ENCODE data around the gene TRPM3. TPM values are rescaled to one million over a fixed set of nuclear protein-coding genes. Genes with fewer than 3 reads are reported as not detected.

TRPM3 gene
- total RNA-seq, 1 experiment from 2014 or later = not detected

DNA sequence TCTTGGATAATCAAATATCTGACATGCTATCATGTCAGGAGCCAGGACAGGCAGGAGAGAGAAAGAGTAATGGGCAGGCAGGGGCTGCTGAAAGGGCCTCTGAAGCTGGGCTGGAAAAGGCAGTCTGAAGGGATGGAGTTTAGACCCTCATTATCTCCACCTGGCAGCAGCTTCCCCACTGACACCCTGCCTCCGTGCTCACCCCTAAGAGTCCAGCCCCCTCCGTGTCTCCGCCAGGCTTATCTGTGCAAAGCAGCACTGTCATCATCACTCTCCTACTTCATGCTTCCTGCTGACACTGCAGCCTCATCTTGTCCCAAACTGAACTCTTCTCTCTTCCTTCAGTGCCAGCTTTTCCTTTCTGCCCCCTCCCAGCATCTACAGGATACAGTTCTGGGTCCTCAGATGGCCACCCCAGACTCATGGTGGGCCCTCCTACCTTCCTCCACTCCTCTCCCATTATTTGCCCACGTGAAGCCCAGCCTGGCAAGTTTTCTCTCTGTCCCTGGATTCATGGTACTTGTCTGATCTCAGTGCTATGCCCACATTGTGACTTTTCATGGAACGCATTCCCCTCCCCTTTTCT, 636.1 kb downstream of the TRPM3 start:
- no peak overlapping the region for H3K4me3 Mint-ChIP-seq (ENCODE audit: unreplicated experiment)
- CTCF ChIA-PET = no interaction called here
- intact Hi-C loops (cut with micrococcal nuclease; ENCODE audit: unreplicated experiment) = no loop called here

DNA sequence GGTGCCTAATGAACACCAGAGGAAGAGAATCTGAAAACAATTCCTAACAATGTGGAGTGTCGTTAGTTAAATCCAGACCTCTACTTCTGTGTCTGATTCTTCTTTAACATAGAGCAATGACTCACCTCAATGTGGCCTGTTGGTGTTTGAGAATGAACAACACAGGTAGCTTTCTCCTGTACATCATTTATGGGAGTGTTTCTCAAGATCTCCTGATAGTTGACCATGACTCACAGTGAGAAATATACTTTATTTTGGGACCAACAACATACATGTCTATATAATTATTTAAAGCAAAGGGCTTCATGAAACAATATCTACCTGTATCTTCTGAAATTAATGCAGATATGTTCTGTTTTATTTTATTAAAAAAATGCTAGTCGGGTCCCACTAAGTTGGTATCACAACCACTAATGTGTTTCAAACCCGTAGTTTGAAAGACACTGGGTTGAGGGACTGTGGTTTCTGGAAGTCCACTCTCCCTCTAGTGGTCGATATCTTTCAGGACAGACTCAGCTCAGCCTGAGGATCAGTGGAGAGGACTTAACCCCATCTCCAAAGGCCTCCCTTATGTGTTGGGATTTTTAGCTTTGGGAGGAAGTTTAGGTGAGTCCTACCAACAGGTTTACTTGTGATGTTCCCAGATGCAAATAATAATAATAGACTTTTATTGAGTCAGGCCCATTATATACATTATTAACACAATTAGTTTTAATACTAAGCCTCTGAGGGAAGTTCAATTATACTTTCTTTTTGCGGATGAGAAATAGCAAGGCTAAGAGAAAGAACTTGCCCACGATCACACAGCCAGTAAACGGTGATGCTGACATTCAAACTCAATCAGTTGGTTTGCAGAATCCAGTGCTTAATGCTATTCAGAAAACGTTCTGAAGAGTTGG, 636.9 kb downstream of the TRPM3 start:
- no peaks in the 10 kb centered on the region for H3K27me3 ChIP-seq (replicated peaks; ENCODE audit: control insufficient read depth, insufficient read depth, low read length)
- H3K27me3 Mint-ChIP-seq (ENCODE audit: insufficient read depth, unreplicated experiment) = no peaks in the 10 kb centered on the region
- H3K4me3 ChIP-seq (ENCODE audit: low read depth, low read length) = no peak overlapping the region
- H3K4me3 Mint-ChIP-seq (ENCODE audit: unreplicated experiment) = no peak overlapping the region
- H3K36me3 ChIP-seq (ENCODE audit: control insufficient read depth, insufficient read depth, low read length) = no peaks in the 10 kb centered on the region
- no peaks in the 10 kb centered on the region for H3K36me3 Mint-ChIP-seq (ENCODE audit: insufficient read depth, unreplicated experiment)
- no peaks in the 10 kb centered on the region for H3K4me1 ChIP-seq
- no peaks in the 10 kb centered on the region for H3K4me1 Mint-ChIP-seq (ENCODE audit: low read depth, unreplicated experiment)
- no peaks in the 10 kb centered on the region for H3K9me3 ChIP-seq
- no peak overlapping the region for H3K27ac Mint-ChIP-seq (ENCODE audit: unreplicated experiment)
- TF ChIP-seq, protein P1, sequence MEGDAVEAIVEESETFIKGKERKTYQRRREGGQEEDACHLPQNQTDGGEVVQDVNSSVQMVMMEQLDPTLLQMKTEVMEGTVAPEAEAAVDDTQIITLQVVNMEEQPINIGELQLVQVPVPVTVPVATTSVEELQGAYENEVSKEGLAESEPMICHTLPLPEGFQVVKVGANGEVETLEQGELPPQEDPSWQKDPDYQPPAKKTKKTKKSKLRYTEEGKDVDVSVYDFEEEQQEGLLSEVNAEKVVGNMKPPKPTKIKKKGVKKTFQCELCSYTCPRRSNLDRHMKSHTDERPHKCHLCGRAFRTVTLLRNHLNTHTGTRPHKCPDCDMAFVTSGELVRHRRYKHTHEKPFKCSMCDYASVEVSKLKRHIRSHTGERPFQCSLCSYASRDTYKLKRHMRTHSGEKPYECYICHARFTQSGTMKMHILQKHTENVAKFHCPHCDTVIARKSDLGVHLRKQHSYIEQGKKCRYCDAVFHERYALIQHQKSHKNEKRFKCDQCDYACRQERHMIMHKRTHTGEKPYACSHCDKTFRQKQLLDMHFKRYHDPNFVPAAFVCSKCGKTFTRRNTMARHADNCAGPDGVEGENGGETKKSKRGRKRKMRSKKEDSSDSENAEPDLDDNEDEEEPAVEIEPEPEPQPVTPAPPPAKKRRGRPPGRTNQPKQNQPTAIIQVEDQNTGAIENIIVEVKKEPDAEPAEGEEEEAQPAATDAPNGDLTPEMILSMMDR (IDR thresholded peaks at IDR 0.05; ENCODE audit: insufficient read depth in 1 of 2, low read depth in 1 of 2, low read length in 1 of 2, severe bottlenecking in 1 of 2, unreplicated experiment in 1 of 2) = peak in 1 of 2 experiments; percentile 38
- no TSS peak for BruUV-seq (replicated peaks)
- peak; percentile 3 to 27 for DNase-seq
- POLR2A ChIA-PET = interaction anchor here (0.6 kb wide), 1 partner anchor 64 kb away, joined by 4 read pairs; no protein-coding TSS in a partner anchor
- CTCF ChIA-PET = interaction anchor here (1.0 kb wide), 1 partner anchor 118 kb away, joined by 3 read pairs; no protein-coding TSS in a partner anchor
- no peaks in the 10 kb centered on the region for H3K9me3 Mint-ChIP-seq (ENCODE audit: unreplicated experiment)
- intact Hi-C loops (cut with micrococcal nuclease; ENCODE audit: unreplicated experiment) = loop anchor here (1.0 to 5.0 kb wide), 3 partner anchors 62 to 144 kb away; no protein-coding TSS in a partner anchor

More for the DNA sequence above, 636.1 kb downstream of the TRPM3 start:
- Histone ChIP-seq H3K27me3 (replicated peaks; ENCODE audit: control insufficient read depth, insufficient read depth, low read length) (no peaks in the 10 kb centered on the region), H3K36me3 (ENCODE audit: control insufficient read depth, insufficient read depth, low read length) (no peaks in the 10 kb centered on the region), H3K9me3 (no peaks in the 10 kb centered on the region), H3K4me3 (ENCODE audit: low read depth, low read length) (no peak overlapping the region), H3K4me1 (no peaks in the 10 kb centered on the region)
- POLR2A ChIA-PET = no interaction called here
- TF ChIP-seq, protein P1 (IDR thresholded peaks at IDR 0.05; ENCODE audit: insufficient read depth in 1 of 2, low read depth in 1 of 2, low read length in 1 of 2, severe bottlenecking in 1 of 2, unreplicated experiment in 1 of 2) = no peak
- BruUV-seq (replicated peaks) = no TSS peak
- H3K4me1 Mint-ChIP-seq (ENCODE audit: low read depth, unreplicated experiment) = no peaks in the 10 kb centered on the region
- DNase-seq = no peak
- H3K27ac Mint-ChIP-seq (ENCODE audit: unreplicated experiment) = no peak overlapping the region
- no peaks in the 10 kb centered on the region for H3K9me3 Mint-ChIP-seq (ENCODE audit: unreplicated experiment)
- no peaks in the 10 kb centered on the region for H3K36me3 Mint-ChIP-seq (ENCODE audit: insufficient read depth, unreplicated experiment)
- H3K27me3 Mint-ChIP-seq (ENCODE audit: insufficient read depth, unreplicated experiment) = no peaks in the 10 kb centered on the region

GRCh38 chr9:70481471-70481870, 640.0 kb downstream of the TRPM3 start:
- TF ChIP-seq, protein P1 (IDR thresholded peaks at IDR 0.05; ENCODE audit: insufficient read depth in 1 of 2, low read depth in 1 of 2, low read length in 1 of 2, severe bottlenecking in 1 of 2, unreplicated experiment in 1 of 2) = no peak
- no peaks in the 10 kb centered on the region for H3K4me1 Mint-ChIP-seq (ENCODE audit: low read depth, unreplicated experiment)
- POLR2A ChIA-PET = no interaction called here
- no peak overlapping the region for H3K4me3 ChIP-seq (ENCODE audit: low read depth, low read length)
- no peaks in the 10 kb centered on the region for H3K27me3 ChIP-seq (replicated peaks; ENCODE audit: control insufficient read depth, insufficient read depth, low read length)
- H3K36me3 ChIP-seq (ENCODE audit: control insufficient read depth, insufficient read depth, low read length) = no peaks in the 10 kb centered on the region
- BruUV-seq (replicated peaks) = no TSS peak
- H3K27me3 Mint-ChIP-seq (ENCODE audit: insufficient read depth, unreplicated experiment) = no peaks in the 10 kb centered on the region
- no peaks in the 10 kb centered on the region for H3K9me3 Mint-ChIP-seq (ENCODE audit: unreplicated experiment)
- CTCF ChIA-PET = no interaction called here
- DNase-seq = no peak
- no peak overlapping the region for H3K4me3 Mint-ChIP-seq (ENCODE audit: unreplicated experiment)
- H3K9me3 ChIP-seq = no peaks in the 10 kb centered on the region
- no peak overlapping the region for H3K27ac Mint-ChIP-seq (ENCODE audit: unreplicated experiment)
- H3K4me1 ChIP-seq = no peaks in the 10 kb centered on the region
- H3K36me3 Mint-ChIP-seq (ENCODE audit: insufficient read depth, unreplicated experiment) = no peaks in the 10 kb centered on the region
- intact Hi-C loops (cut with micrococcal nuclease; ENCODE audit: unreplicated experiment) = loop anchor here (5.0 kb wide), 2 partner anchors 59 to 121 kb away; no protein-coding TSS in a partner anchor
